8988T (cell line): Measurements from ENCODE around the gene SPAG7.
"Not testable (repeated sequence)": the region's sequence is repeated elsewhere in the genome, so short reads cannot be mapped to it uniquely, and the experiment has no call there.

Experiments
- DNase-seq: peaks from one replicate; pipeline ENCODE4 v3.0.0; 2011

Gene SPAG7

GRCh38 chr17:4935650-4936049, 32.0 kb downstream of the SPAG7 start:
- DNase-seq = no peak

- DNase-seq = no peak
Observed at GRCh38 chr17:4934173-4934979, 33.2 kb downstream of the SPAG7 start.

GRCh38 chr17:4933646-4934045, 34.0 kb downstream of the SPAG7 start:
- no peak for DNase-seq

- no peak for DNase-seq
Observed at GRCh38 chr17:4932756-4933155, 34.9 kb downstream of the SPAG7 start.

- no peak for DNase-seq
Observed at GRCh38 chr17:4931963-4932362, 35.7 kb downstream of the SPAG7 start, which contains the start of gene GP1BA. GP1BA (plus strand) TSS chr17:4932277; CDS start chr17:4932605, 328 bp downstream.

GRCh38 chr17:4928881-4929280, 38.7 kb downstream of the SPAG7 start:
- no peak for DNase-seq

- DNase-seq = not testable (repeated sequence)
Observed at GRCh38 chr17:4926577-4927335, 40.9 kb downstream of the SPAG7 start.

GRCh38 chr17:4921320-4921719, 46.3 kb downstream of the SPAG7 start:
- no peak for DNase-seq

GRCh38 chr17:4920351-4921048, 47.1 kb downstream of the SPAG7 start:
- no peak for DNase-seq

GRCh38 chr17:4919511-4920047, 48.0 kb downstream of the SPAG7 start:
- DNase-seq = no peak

GRCh38 chr17:4914551-4914950, 53.1 kb downstream of the SPAG7 start:
- DNase-seq = not testable (repeated sequence)

GRCh38 chr17:4913994-4914393, 53.6 kb downstream of the SPAG7 start:
- DNase-seq = no peak
